Effector memory CD4-positive, alpha-beta T cell (primary cell): ENCODE results near the gene CPNE9.

Experiments used
- DNase-seq, 3 donors: peaks; one replicate each; pipeline ENCODE4 v3.0.0-alpha.2; 2020
- H3K27ac ChIP-seq: 2 replicates; pipeline ENCODE4 v1.7.0; 2013; ENCODE audit warnings: mild to moderate bottlenecking, low read length, moderate library complexity; ENCODE audit not compliant: insufficient read depth, poor library complexity, severe bottlenecking
- H3K27me3 ChIP-seq: replicated peaks from 2 replicates; pipeline ENCODE4 v1.7.0; 2013; ENCODE audit warnings: mild to moderate bottlenecking, low read length; ENCODE audit not compliant: insufficient read depth, control insufficient read depth, poor library complexity, severe bottlenecking
- H3K36me3 ChIP-seq: 2 replicates; pipeline ENCODE4 v1.7.0; 2013; ENCODE audit warnings: mild to moderate bottlenecking, low read length, moderate library complexity; ENCODE audit not compliant: control insufficient read depth, insufficient read depth
- H3K4me1 ChIP-seq: 2 replicates; pipeline ENCODE4 v1.7.0; 2013; ENCODE audit warnings: low read length, mild to moderate bottlenecking; ENCODE audit not compliant: control insufficient read depth, insufficient read depth, poor library complexity, severe bottlenecking
- H3K4me3 ChIP-seq: 2 replicates; pipeline ENCODE4 v1.7.0; 2013; ENCODE audit warnings: low read length, low read depth, mild to moderate bottlenecking; ENCODE audit not compliant: insufficient read depth, poor library complexity, severe bottlenecking
- H3K9me3 ChIP-seq: 2 replicates; pipeline ENCODE4 v1.7.0; 2013; ENCODE audit warnings: mild to moderate bottlenecking, low read length, moderate library complexity; ENCODE audit not compliant: control insufficient read depth

CPNE9 gene

GRCh38 chr3:9727041-9727595 is 23.5 kb downstream of the CPNE9 start:
- peak; percentile 16 to 44 (median 34) for DNase-seq
- Histone ChIP-seq H3K9me3 (no peaks in the 10 kb centered on the region), H3K4me1 (peaks cover 10% of the 10 kb centered on the region), H3K36me3 (no peaks in the 10 kb centered on the region), H3K4me3 (peak overlapping the region; percentile 11), H3K27me3 (no peaks in the 10 kb centered on the region), H3K27ac (no peak overlapping the region)

DNA sequence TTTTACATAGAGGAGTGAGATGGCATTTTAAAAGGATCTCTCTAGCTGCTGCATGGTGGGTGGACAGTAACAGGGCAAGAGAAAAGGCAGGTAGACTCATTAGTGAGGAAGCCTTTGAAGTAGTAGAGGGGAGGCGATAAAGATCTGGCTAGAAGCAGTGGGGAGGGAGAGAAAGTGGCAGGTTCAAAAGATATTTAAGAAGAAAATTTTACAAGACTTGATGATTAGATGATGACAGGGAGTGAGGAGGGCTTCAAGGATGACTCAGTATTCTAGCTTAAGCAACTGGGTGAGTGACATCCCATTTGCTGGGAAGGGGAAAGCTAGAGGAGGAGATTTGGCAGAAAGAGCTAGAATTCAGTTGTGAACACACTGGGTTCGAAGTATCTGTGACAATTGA is 24.1 kb downstream of the CPNE9 start:
- DNase-seq, result no peak
- H3K36me3 ChIP-seq, result no peaks in the 10 kb centered on the region
- no peak overlapping the region for H3K4me3 ChIP-seq
- H3K27ac ChIP-seq, result no peak overlapping the region
- peaks cover 16% of the 10 kb centered on the region for H3K4me1 ChIP-seq
- no peaks in the 10 kb centered on the region for H3K27me3 ChIP-seq
- H3K9me3 ChIP-seq, result no peaks in the 10 kb centered on the region

- H3K4me3 ChIP-seq, result no peak overlapping the region
- peaks cover 20% of the 10 kb centered on the region for H3K4me1 ChIP-seq
- H3K27ac ChIP-seq, result no peak overlapping the region
- DNase-seq, result no peak
- peaks cover 7% of the 10 kb centered on the region for H3K36me3 ChIP-seq
- no peaks in the 10 kb centered on the region for H3K27me3 ChIP-seq
- H3K9me3 ChIP-seq, result no peaks in the 10 kb centered on the region
Observed at GRCh38 chr3:9729419-9729818, 25.8 kb downstream of the CPNE9 start.

DNA sequence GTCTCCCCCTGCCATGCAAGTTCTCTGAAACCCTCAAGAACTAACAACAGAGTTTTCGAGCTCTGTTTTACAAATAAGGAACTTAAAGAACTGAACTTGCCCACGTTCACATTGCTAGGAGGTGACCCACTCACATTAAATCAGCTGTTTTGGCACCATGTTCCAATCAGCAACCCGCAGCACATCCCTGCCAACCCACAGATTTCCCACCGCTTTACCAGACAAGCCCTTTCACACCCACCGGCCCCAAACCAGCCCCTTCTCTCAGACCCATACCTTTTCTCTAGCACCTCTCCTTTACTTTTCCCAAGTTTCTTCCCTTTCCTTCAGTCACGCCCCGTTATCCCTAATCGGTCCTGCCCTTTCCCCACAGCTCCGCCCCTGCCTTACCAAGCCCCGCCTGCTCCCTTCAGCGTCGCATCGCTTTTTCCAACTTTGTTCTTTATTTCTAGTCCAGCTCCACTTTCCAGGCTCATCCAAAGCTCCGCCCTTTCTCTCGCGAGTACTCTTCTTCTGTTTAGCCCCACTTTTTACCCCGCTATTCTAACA is 27.1 kb downstream of the CPNE9 start:
- H3K9me3 ChIP-seq, result no peaks in the 10 kb centered on the region
- H3K27ac ChIP-seq, result peak overlapping the region; percentile 92
- H3K4me3 ChIP-seq, result peak overlapping the region; percentile 77
- H3K36me3 ChIP-seq, result peaks cover 18% of the 10 kb centered on the region
- no peak for DNase-seq
- no peaks in the 10 kb centered on the region for H3K27me3 ChIP-seq
- H3K4me1 ChIP-seq, result peaks cover 20% of the 10 kb centered on the region

GRCh38 chr3:9731206-9732079 is 27.8 kb downstream of the CPNE9 start, which contains the start of gene BRPF1:
BRPF1 (plus strand) TSS chr3:9731735; CDS start chr3:9734141, 2,406 bp downstream.
- H3K36me3 ChIP-seq, result peaks cover 18% of the 10 kb centered on the region
- peak within 1 kb of the TSS; percentile 92 for H3K27ac ChIP-seq
- H3K27me3 ChIP-seq, result no peaks in the 10 kb centered on the region
- peaks cover 20% of the 10 kb centered on the region for H3K4me1 ChIP-seq
- H3K4me3 ChIP-seq, result peak within 1 kb of the TSS; percentile 77
- peak; percentile 98 to 100 (median 100) for DNase-seq
- no peaks in the 10 kb centered on the region for H3K9me3 ChIP-seq

GRCh38 chr3:9732080-9732739 is 28.6 kb downstream of the CPNE9 start:
- H3K4me1 ChIP-seq, result peaks cover 15% of the 10 kb centered on the region

GRCh38 chr3:9732740-9733115 is 29.1 kb downstream of the CPNE9 start:
- Histone ChIP-seq H3K4me3 (peak overlapping the region; percentile 77), H3K36me3 (peaks cover 29% of the 10 kb centered on the region), H3K27ac (peak overlapping the region; percentile 92), H3K4me1 (peaks cover 10% of the 10 kb centered on the region), H3K9me3 (no peaks in the 10 kb centered on the region), H3K27me3 (no peaks in the 10 kb centered on the region)
- DNase-seq, result no peak

More at GRCh38 chr3:9732080-9732739, 28.6 kb downstream of the CPNE9 start:
- DNase-seq, result peak; percentile 24 to 37 (median 28)
- Histone ChIP-seq H3K9me3 (no peaks in the 10 kb centered on the region), H3K27ac (peak overlapping the region; percentile 92), H3K27me3 (no peaks in the 10 kb centered on the region), H3K4me3 (peak overlapping the region; percentile 77), H3K36me3 (peaks cover 24% of the 10 kb centered on the region)

- Histone ChIP-seq H3K4me3 (no peak overlapping the region), H3K27ac (no peak overlapping the region), H3K4me1 (peaks cover 10% of the 10 kb centered on the region), H3K36me3 (peaks cover 70% of the 10 kb centered on the region), H3K27me3 (no peaks in the 10 kb centered on the region), H3K9me3 (no peaks in the 10 kb centered on the region)
- no peak for DNase-seq
Observed at GRCh38 chr3:9736831-9737230, 33.2 kb downstream of the CPNE9 start.

DNA sequence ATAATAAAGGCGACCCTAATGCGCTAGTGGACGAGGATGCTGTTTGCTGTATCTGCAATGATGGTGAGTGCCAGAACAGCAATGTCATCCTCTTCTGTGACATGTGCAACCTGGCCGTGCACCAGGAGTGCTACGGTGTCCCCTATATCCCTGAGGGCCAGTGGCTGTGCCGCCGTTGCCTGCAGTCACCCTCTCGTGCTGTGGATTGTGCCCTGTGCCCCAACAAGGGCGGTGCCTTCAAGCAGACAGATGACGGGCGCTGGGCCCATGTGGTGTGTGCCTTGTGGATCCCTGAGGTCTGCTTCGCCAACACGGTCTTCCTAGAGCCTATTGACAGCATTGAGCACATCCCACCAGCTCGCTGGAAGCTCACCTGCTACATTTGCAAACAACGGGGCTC is 35.5 kb downstream of the CPNE9 start:
- H3K4me3 ChIP-seq, result no peak overlapping the region

More for the DNA sequence above, 35.5 kb downstream of the CPNE9 start:
- no peaks in the 10 kb centered on the region for H3K9me3 ChIP-seq
- no peaks in the 10 kb centered on the region for H3K4me1 ChIP-seq
- DNase-seq, result no peak
- H3K27me3 ChIP-seq, result no peaks in the 10 kb centered on the region
- no peak overlapping the region for H3K27ac ChIP-seq
- H3K36me3 ChIP-seq, result peaks cover 89% of the 10 kb centered on the region
